Left lung (tissue), 10 donors: Measurements from ENCODE around the gene CTNNA3. TPM values are rescaled to one million over a fixed set of nuclear protein-coding genes. Genes with fewer than 3 reads are reported as not detected.

Experiments
- ATAC-seq: fragments of 200-7000 bp; cut with Tn5 transposase; one replicate; pipeline ENCODE4 v1.9.1; 2020; ENCODE audit warnings: moderate library complexity
- DNase-seq, 4 donors: peaks; one replicate each; pipeline ENCODE4 v3.0.0-alpha.2; 2013 to 2020
- H3K27ac ChIP-seq, 2 donors: fragments of 200-600 bp; sonication (generic) in 1 of 2; one replicate each; pipeline versions ENCODE4 v1.5.0 to v1.8.0; 2020 to 2021
- H3K27me3 ChIP-seq, 2 donors: fragments of 200-600 bp; sonication (generic) in 1 of 2; one replicate each; pipeline versions ENCODE4 v1.5.0 to v1.8.0; 2020 to 2021
- H3K36me3 ChIP-seq, 2 donors: fragments of 200-600 bp; sonication (generic) in 1 of 2; one replicate each; pipeline versions ENCODE4 v1.5.0 to v1.8.0; 2020 to 2021
- H3K4me1 ChIP-seq, 2 donors: fragments of 200-600 bp; one replicate each; pipeline ENCODE4 v1.8.0; 2021
- H3K4me3 ChIP-seq, 2 donors: fragments of 200-600 bp; sonication (generic) in 1 of 2; one replicate each; pipeline versions ENCODE4 v1.5.0 to v1.8.0; 2020 to 2021; ENCODE audit warnings: mild to moderate bottlenecking in 1 of 2
- H3K9me3 ChIP-seq, 2 donors: fragments of 200-600 bp; sonication (generic) in 1 of 2; one replicate each; pipeline versions ENCODE4 v1.5.0 to v1.8.0; 2020 to 2021
- intact Hi-C, 2 donors: fragments of 100-400 bp; cut with DNase I; formaldehyde crosslinking; loops; one replicate each; pipeline versions ENCODE4 v1.11.2 to v1.14.2; 2022
- polyA plus RNA-seq, 6 donors: library from polyadenylated mRNA; unstranded; fragments of 120-200 nt; gene quantifications; one replicate each; pipeline ENCODE4 v1.2.1, GENCODE V29; 2013; ENCODE audit not compliant: insufficient read length in 6 of 6
- total RNA-seq, 2 donors: library from RNA; stranded (reverse); fragmentation: NEBNext Ultra II Directional; extraction: Animal tissue kit (Norgen Biotek cat#: 25700); gene quantifications; one replicate each; pipeline ENCODE4 v1.2.1, GENCODE V29; 2021
- TF ChIP-seq, protein P1 (sequence below), 2 donors: fragments of 200-600 bp; sonication (generic) in 1 of 2; IDR thresholded peaks; one replicate each; pipeline versions ENCODE4 v1.5.0 to v1.8.0; 2021; ENCODE audit warnings: antibody characterized with exemption in 2 of 2
- donor health status: DM: no; HTN: yes; CAD: no.
- donor health status: DM: no; HTN: no; CAD: no.

Gene CTNNA3
- total and polyA plus RNA-seq, 8 donors: 1.1 to 8.2 (median 6.6) TPM; not detected in 1

DNA sequence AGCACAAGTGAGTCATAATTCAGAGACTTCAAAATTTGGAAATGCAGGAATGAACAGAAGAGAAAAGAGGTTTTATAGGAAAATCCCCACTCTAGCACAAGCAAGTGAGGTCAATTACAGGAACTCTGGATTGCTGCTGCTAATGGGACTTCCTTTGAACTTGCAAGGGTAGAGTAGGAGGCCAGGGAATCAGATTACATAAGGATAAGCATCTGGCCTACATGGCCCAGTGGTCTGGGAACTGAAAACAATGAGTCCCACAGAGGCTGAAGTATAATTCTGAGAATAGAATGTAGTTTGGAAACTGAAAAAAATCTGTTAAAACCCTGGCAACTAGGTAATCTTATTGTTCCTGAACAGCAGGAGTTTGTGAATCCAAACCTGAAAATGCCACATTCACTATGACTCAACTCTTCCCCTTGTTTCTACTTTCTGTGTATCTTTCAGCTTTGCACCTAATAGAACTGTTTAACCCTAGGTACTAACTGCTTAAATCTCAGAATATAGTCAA is 66.5 kb downstream of the CTNNA3 start:
- Histone ChIP-seq H3K27me3 (no peaks in the 10 kb centered on the region), H3K4me1 (no peaks in the 10 kb centered on the region), H3K36me3 (no peaks in the 10 kb centered on the region), H3K27ac (no peak overlapping the region), H3K4me3 (no peak overlapping the region), H3K9me3 (peaks cover 0 to 2% of the 10 kb centered on the region in 2 donors)
- intact Hi-C loops: no loop called here
- TF ChIP-seq, protein P1, sequence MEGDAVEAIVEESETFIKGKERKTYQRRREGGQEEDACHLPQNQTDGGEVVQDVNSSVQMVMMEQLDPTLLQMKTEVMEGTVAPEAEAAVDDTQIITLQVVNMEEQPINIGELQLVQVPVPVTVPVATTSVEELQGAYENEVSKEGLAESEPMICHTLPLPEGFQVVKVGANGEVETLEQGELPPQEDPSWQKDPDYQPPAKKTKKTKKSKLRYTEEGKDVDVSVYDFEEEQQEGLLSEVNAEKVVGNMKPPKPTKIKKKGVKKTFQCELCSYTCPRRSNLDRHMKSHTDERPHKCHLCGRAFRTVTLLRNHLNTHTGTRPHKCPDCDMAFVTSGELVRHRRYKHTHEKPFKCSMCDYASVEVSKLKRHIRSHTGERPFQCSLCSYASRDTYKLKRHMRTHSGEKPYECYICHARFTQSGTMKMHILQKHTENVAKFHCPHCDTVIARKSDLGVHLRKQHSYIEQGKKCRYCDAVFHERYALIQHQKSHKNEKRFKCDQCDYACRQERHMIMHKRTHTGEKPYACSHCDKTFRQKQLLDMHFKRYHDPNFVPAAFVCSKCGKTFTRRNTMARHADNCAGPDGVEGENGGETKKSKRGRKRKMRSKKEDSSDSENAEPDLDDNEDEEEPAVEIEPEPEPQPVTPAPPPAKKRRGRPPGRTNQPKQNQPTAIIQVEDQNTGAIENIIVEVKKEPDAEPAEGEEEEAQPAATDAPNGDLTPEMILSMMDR (IDR thresholded peaks at IDR 0.05): no peak
- no peak for DNase-seq
- ATAC-seq: no peak

GRCh38 chr10:67622984-67623383 is 73.0 kb downstream of the CTNNA3 start:
- Histone ChIP-seq H3K36me3 (no peaks in the 10 kb centered on the region), H3K4me3 (no peak overlapping the region), H3K4me1 (no peaks in the 10 kb centered on the region), H3K27ac (no peak overlapping the region), H3K9me3 (peaks cover 0 to 2% of the 10 kb centered on the region in 2 donors), H3K27me3 (no peaks in the 10 kb centered on the region)
- no peak for DNase-seq
- intact Hi-C loops: no loop called here
- no peak for ATAC-seq
- TF ChIP-seq, protein P1 (IDR thresholded peaks at IDR 0.05): no peak

DNA sequence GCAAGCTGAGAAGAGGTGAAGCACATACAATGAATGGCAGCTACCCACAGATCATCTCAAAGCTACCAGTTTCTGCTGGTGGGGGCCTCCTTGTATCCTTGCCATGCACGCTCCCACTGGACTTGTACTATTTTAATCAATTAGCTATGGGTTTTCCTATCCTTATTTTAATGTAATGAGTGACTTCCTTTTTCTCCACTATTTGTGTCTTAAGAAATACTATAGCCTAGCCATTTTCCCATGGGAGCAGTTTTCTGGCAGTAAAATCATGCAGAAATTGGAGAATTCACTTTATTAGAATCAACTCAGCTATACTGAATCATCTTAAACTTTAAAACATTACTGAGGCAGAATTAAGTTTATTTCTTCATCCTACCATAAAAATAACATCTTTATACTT is 73.5 kb downstream of the CTNNA3 start:
- no peaks in the 10 kb centered on the region for H3K27me3 ChIP-seq
- intact Hi-C loops: no loop called here
- H3K36me3 ChIP-seq: no peaks in the 10 kb centered on the region
- ATAC-seq (no peak), DNase-seq (no peak)
- TF ChIP-seq, protein P1 (IDR thresholded peaks at IDR 0.05): no peak
- H3K4me1 ChIP-seq: no peaks in the 10 kb centered on the region
- peaks cover 0 to 2% of the 10 kb centered on the region in 2 donors for H3K9me3 ChIP-seq
- no peak overlapping the region for H3K27ac ChIP-seq
- no peak overlapping the region for H3K4me3 ChIP-seq

DNA sequence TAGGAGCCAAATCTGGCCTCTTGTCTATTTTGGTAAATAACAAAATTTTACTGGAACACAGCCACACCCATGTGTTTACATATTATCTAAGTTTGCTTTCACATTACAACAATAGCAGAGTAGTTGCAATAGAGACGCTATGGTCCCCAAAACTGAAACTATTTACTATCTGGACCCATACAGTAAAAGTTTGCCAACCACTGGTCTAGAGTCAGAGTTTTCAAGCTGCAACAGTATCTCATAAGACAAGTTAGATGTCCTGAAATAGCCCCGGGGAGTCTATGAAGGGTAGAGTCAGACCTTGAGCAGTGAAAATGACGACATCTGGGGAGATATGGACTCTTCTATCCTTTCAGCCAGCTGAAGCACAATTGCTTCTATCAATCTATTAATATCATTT is 74.2 kb downstream of the CTNNA3 start:
- H3K27me3 ChIP-seq: no peaks in the 10 kb centered on the region
- TF ChIP-seq, protein P1 (IDR thresholded peaks at IDR 0.05): no peak
- peaks cover 0 to 2% of the 10 kb centered on the region in 2 donors for H3K9me3 ChIP-seq
- no peaks in the 10 kb centered on the region for H3K4me1 ChIP-seq
- no peak overlapping the region for H3K27ac ChIP-seq
- ATAC-seq (no peak), DNase-seq (no peak)
- intact Hi-C loops: no loop called here
- no peaks in the 10 kb centered on the region for H3K36me3 ChIP-seq
- no peak overlapping the region for H3K4me3 ChIP-seq

DNA sequence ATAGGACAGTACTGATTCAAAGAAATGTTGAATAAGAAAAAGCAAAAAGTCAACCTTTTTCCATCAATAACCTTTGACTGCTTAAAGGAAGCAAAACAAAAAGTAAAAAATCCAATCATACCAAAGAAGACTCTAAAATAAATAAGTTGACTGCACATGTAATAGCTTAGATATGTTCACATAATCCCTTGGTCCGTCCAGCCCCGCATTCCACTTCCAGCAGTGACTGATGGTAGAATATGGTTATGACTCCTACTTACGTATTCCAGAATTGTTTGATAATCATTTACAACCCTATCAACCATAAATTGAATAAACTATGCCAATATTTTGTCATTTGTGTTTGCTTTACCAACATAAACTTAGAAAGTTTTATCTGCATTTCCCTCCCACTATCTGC is 77.9 kb downstream of the CTNNA3 start:
- Histone ChIP-seq H3K9me3 (no peaks in the 10 kb centered on the region), H3K27me3 (no peaks in the 10 kb centered on the region), H3K4me1 (no peaks in the 10 kb centered on the region), H3K4me3 (no peak overlapping the region), H3K36me3 (no peaks in the 10 kb centered on the region), H3K27ac (no peak overlapping the region)
- ATAC-seq (no peak), DNase-seq (no peak)
- TF ChIP-seq, protein P1 (IDR thresholded peaks at IDR 0.05): no peak
- intact Hi-C loops: no loop called here
